Pericardium fibroblast (primary cell): Measurements from ENCODE around the gene PNMA1. TPM values are rescaled to one million over a fixed set of nuclear protein-coding genes. Genes with fewer than 3 reads are reported as not detected.

Experiments used
- total RNA-seq: library from RNA; depleted of rRNA; stranded (reverse); fragments of >200 nt; gene quantifications from 2 replicates; pipeline ENCODE4 v1.2.3, GENCODE V29; 2015

PNMA1 gene
- 28.1 and 34.1 TPM in 2 replicates for total RNA-seq

DNA sequence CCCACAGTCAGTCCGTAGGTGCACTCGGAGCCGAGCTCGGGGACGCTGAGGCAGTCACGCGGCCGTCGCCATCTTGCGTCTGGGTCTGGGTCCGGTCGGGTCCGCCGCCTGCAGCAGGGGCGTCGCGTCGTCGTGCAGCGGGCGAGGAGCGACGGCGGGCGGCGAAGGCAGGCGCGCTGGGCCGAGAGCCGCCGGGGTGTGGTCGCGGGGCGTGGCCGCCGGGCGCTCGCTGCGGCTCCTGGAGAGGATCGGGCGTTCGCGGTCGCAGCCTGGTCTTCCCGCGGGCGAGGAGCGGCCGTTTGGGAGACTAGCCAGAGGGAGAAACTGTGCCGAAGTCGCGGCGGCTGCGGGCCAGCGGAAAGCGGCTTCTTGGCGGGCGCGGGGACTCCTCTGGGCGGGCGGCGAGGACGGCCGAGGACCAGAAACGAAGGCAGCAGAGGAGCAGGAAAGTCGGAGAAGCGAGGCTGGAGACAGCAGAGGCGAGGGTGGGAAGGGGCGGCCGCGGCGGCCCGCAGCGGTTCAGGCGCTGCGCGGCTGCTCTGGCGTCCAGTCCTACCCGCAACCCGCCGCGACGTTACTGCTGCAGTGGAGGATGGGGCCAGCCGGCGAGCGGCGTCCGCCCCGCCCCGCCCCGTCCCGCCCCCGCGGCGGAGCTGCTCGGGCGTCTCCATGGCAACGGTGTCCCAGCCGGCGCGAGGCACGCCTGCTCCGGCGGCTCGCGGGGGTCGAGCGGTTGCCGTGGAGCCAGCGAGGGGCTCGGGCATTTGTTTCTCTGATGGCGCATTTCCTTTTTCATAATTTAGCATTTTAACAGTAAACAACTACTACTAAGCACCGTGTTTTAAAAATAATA, at the start of gene PNMA1:
Gene PNMA1, minus strand, starts transcription at position 582 of the 853 bp plus-strand sequence. CDS start 745 bp downstream, outside the sequence.

Other genes starting within 250 kb of the PNMA1 start
- 11.9 and 16.9 TPM in 2 replicates for gene RIOX1, start 223.5 kb downstream of the PNMA1 start, total RNA-seq
- gene ACOT1, start 177.2 kb downstream of the PNMA1 start, total RNA-seq, result 9.7 and 11.2 TPM in 2 replicates
- not detected in 2 replicates for gene HEATR4, start 155.4 kb downstream of the PNMA1 start, total RNA-seq
- gene ACOT2, start 145.2 kb downstream of the PNMA1 start, total RNA-seq, result 61.1 and 62.8 TPM in 2 replicates
- gene ACOT4, start 122.5 kb downstream of the PNMA1 start, total RNA-seq, result 0.09 and 0.70 TPM in 2 replicates
- not detected in 2 replicates for gene ACOT6, start 101.9 kb downstream of the PNMA1 start, total RNA-seq
- 1.3 and 3.9 TPM in 2 replicates for gene DNAL1, start 69.4 kb downstream of the PNMA1 start, total RNA-seq
- gene PTGR2, start 137.4 kb upstream of the PNMA1 start, total RNA-seq, result 1.2 and 1.8 TPM in 2 replicates
- gene ZNF410, start 172.5 kb upstream of the PNMA1 start, total RNA-seq, result 40.9 and 43.9 TPM in 2 replicates
- gene FAM161B, start 235.7 kb upstream of the PNMA1 start, total RNA-seq, result 2.1 and 3.0 TPM in 2 replicates
- gene COQ6, start 235.9 kb upstream of the PNMA1 start, total RNA-seq, result 32.7 and 39.8 TPM in 2 replicates